Right atrium auricular region (tissue), 2 donors: ENCODE results near the gene LSP1. TPM values are rescaled to one million over a fixed set of nuclear protein-coding genes. Genes with fewer than 3 reads are reported as not detected.
A peak's percentile ranks its signal among the peaks of the same experiment; 100 is the strongest.

Experiments
- DNase-seq: peaks from one replicate; pipeline ENCODE4 v3.0.0-alpha.2; 2019; ENCODE audit warnings: low spot score
- H3K27ac ChIP-seq, 2 donors: fragments of 200-600 bp; sonication (generic); 1 replicate in 1 of 2; 2 replicates in 1 of 2; pipeline ENCODE4 v1.5.1; 2016 to 2019
- H3K27me3 ChIP-seq, 2 donors: fragments of 200-600 bp; sonication (generic); one replicate each; pipeline versions ENCODE4 v1.5.1 to v1.6.0; 2017 to 2019
- H3K36me3 ChIP-seq: fragments of 200-600 bp; sonication (generic); one replicate; pipeline ENCODE4 v1.5.1; 2016
- H3K4me1 ChIP-seq, 2 donors: fragments of 200-600 bp; sonication (generic); one replicate each; pipeline versions ENCODE4 v1.5.1 to v1.6.0; 2017 to 2019
- H3K4me3 ChIP-seq, 2 donors: fragments of 200-600 bp; sonication (generic); 1 replicate in 1 of 2; 2 replicates in 1 of 2; pipeline ENCODE4 v1.5.1; 2017 to 2019; ENCODE audit warnings: mild to moderate bottlenecking in 1 of 2, moderate library complexity in 1 of 2
- H3K9me3 ChIP-seq, 2 donors: fragments of 200-600 bp; sonication (generic); one replicate each; pipeline ENCODE4 v1.5.1; 2019
- total RNA-seq, 2 donors: library from RNA; depleted of rRNA; stranded (reverse); fragments of >200 nt; gene quantifications; one replicate each; pipeline ENCODE4 v1.1.0, GENCODE V29; 2016
- TF ChIP-seq, protein P1 (sequence below), 2 donors: fragments of 200-600 bp; sonication (generic); IDR thresholded peaks; one replicate each; pipeline ENCODE4 v1.5.1; 2019; ENCODE audit warnings: antibody characterized with exemption in 2 of 2

The LSP1 gene
- total RNA-seq, 2 donors from 2014 or later = 7.9 to 12.1 TPM

DNA sequence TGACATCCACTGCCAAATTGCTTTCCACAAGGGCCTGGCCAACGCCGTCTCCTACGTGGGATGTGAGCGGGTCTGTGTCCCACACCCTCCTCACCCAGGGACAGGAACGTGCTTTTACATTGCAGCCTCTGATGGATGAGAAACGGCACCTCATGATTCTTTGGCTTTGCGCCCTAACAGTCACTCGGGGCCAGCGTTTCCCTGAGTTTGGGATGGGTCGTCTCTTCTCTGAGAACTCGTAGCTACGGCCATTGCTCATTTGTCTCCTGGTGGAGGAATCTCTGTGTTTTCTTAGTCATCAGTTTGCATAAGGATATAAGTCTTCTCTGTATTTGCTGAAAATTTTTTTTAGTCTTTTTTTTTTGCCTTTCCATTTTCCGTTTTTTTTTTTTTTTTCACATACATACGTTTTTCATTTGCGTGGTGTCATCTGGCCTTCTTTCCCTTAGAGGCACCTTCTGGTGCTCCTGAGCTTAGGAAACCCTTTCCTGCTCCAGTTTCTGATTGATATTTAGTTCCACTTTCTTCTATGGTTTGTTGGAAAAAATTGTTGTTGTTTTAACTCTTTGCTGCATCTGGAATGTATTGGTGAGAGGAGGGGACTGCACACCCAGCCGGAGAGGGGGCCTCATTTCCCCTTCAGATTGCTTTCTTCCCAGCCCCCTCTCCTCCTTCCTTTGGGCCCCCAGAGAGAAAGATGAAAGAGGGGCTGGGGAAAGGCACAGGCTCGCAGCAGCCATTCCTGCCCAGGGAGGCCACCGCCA is 78.6 kb downstream of the LSP1 start:
- no peaks in the 10 kb centered on the region for H3K9me3 ChIP-seq
- peak overlapping the region; percentile 27 to 51 for H3K27ac ChIP-seq
- TF ChIP-seq, protein P1, sequence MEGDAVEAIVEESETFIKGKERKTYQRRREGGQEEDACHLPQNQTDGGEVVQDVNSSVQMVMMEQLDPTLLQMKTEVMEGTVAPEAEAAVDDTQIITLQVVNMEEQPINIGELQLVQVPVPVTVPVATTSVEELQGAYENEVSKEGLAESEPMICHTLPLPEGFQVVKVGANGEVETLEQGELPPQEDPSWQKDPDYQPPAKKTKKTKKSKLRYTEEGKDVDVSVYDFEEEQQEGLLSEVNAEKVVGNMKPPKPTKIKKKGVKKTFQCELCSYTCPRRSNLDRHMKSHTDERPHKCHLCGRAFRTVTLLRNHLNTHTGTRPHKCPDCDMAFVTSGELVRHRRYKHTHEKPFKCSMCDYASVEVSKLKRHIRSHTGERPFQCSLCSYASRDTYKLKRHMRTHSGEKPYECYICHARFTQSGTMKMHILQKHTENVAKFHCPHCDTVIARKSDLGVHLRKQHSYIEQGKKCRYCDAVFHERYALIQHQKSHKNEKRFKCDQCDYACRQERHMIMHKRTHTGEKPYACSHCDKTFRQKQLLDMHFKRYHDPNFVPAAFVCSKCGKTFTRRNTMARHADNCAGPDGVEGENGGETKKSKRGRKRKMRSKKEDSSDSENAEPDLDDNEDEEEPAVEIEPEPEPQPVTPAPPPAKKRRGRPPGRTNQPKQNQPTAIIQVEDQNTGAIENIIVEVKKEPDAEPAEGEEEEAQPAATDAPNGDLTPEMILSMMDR (IDR thresholded peaks at IDR 0.05) = no peak
- no peaks in the 10 kb centered on the region for H3K36me3 ChIP-seq
- no peak overlapping the region for H3K4me3 ChIP-seq
- DNase-seq = peak; percentile 81
- no peaks in the 10 kb centered on the region for H3K27me3 ChIP-seq
- H3K4me1 ChIP-seq = peaks cover 0 to 18% of the 10 kb centered on the region in 2 donors

- no peak for DNase-seq
- H3K4me3 ChIP-seq = no peak overlapping the region
- TF ChIP-seq, protein P1 (IDR thresholded peaks at IDR 0.05) = no peak
These were observed 79.2 kb downstream of the LSP1 start for GRCh38 chr11:1932105-1932480.

DNA sequence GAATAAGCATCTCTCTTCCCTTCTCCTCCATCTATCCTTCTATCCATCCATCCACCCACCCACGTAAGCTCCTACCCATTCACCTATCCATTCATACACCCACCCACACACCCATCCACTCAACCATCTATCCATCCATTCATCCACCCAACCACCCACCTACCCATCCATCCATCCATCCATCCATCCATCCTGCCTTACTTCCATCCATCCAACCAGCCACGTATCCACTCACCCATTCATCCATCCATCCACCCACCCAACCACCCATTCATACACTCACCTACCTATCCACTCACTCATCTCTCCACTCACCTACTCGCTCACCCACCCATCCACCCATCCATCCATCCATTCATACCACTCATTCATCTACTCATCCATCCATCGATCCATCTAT is 79.8 kb downstream of the LSP1 start:
- Histone ChIP-seq H3K4me3 (no peak overlapping the region), H3K27ac (no peak overlapping the region), H3K9me3 (no peaks in the 10 kb centered on the region), H3K4me1 (peaks cover 0 to 7% of the 10 kb centered on the region in 2 donors), H3K36me3 (no peaks in the 10 kb centered on the region), H3K27me3 (no peaks in the 10 kb centered on the region)
- TF ChIP-seq, protein P1 (IDR thresholded peaks at IDR 0.05) = no peak
- DNase-seq = no peak

More at GRCh38 chr11:1932105-1932480, 79.2 kb downstream of the LSP1 start:
- no peaks in the 10 kb centered on the region for H3K9me3 ChIP-seq
- no peaks in the 10 kb centered on the region for H3K36me3 ChIP-seq
- H3K27ac ChIP-seq = peak overlapping the region; percentile 27 to 51
- H3K27me3 ChIP-seq = no peaks in the 10 kb centered on the region
- peaks cover 0 to 13% of the 10 kb centered on the region in 2 donors for H3K4me1 ChIP-seq

DNA sequence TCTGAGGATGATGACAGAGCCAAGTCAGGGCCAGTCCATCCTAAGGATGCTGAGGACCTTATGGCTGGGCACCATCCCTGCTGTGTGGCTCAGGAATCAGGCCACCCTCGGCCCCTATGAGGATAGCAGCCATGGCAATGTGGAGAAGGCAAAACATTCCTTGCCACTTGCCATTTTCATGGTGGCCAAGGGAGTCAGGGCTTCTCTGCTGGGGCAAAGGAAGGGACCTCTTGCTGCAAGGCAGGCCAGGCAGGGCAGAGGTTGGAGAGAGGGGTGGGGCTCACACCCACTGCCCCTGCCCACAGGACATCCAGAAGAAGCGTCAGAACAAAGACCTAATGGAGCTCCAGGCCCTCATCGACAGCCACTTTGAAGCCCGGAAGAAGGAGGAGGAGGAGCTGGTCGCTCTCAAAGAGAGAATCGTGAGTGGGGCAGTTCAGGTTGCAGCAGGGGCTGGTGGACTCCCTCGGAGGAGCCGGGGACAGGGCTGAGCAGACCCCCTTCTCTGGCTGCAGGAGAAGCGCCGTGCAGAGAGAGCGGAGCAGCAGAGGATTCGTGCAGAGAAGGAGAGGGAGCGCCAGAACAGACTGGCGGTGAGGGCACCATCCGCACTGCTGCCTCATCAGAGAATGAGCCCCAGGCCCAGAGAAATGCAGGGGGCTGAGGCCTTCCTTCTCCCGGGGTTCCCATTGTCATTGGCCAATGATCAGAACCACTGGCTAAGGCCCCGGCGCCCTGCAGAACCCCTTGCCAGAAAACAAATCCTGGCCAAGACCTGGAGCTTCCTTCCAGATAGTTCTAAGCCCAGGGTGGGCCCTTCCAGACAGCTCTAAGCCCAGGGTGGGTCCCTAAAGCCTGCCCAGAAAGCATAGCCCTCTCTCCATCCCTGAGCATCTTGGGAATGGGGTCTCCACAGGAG is 80.8 kb downstream of the LSP1 start:
- no peaks in the 10 kb centered on the region for H3K9me3 ChIP-seq
- H3K4me1 ChIP-seq = peaks cover 0 to 4% of the 10 kb centered on the region in 2 donors
- no peaks in the 10 kb centered on the region for H3K36me3 ChIP-seq
- DNase-seq = no peak
- TF ChIP-seq, protein P1 (IDR thresholded peaks at IDR 0.05) = no peak
- no peak overlapping the region for H3K27ac ChIP-seq
- no peaks in the 10 kb centered on the region for H3K27me3 ChIP-seq
- no peak overlapping the region for H3K4me3 ChIP-seq

DNA sequence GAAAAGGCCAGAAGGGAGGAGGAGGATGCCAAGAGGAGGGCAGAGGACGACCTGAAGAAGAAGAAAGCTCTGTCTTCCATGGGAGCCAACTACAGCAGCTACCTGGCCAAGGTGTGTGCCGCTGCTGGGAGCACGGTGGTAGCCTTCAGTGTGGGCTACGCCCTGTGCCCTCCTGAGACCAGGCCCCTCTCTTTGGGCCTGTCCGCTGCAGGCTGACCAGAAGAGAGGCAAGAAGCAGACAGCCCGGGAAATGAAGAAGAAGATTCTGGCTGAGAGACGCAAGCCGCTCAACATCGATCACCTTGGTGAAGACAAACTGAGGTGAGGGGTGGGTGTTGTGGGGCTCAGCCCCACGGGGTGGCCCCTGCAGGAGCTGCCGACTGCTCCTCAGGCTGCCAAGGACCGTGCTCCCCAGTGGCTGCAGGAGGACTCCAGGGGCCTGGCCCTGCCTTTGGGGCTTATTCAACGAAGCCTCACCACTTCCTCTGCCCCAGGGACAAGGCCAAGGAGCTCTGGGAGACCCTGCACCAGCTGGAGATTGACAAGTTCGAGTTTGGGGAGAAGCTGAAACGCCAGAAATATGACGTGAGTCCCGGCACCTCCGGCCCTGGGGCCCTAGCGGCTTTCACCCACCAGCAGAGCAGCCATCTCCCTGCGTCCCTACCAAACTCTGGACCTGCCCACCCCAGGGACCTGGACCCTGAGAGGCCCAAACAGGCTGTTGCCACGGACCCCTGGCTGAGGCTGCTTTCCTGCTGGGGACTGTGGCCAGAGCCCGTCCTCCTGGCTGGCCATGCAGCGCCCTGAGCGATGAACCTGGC is 81.7 kb downstream of the LSP1 start:
- DNase-seq = no peak
- H3K9me3 ChIP-seq = no peaks in the 10 kb centered on the region
- H3K27ac ChIP-seq = no peak overlapping the region
- H3K27me3 ChIP-seq = no peaks in the 10 kb centered on the region
- TF ChIP-seq, protein P1 (IDR thresholded peaks at IDR 0.05) = no peak
- H3K4me3 ChIP-seq = no peak overlapping the region
- no peaks in the 10 kb centered on the region for H3K36me3 ChIP-seq
- H3K4me1 ChIP-seq = peaks cover 0 to 12% of the 10 kb centered on the region in 2 donors
